GM12878 (cell line): Measurements from ENCODE around the gene ERC2. TPM values are rescaled to one million over a fixed set of nuclear protein-coding genes. Genes with fewer than 3 reads are reported as not detected.

Experiments used
- ATAC-seq: fragments of 200-7000 bp; cut with Tn5 transposase; 3 replicates; pipeline ENCODE4 v1.9.1; 2020; ENCODE audit warnings: mild to moderate bottlenecking, moderate library complexity
- BruUV-seq: library from RNA; stranded (reverse); fragments of 400-500 nt; replicated peaks from 2 replicates; lab custom pipeline; 2021; lab: Mats Ljungman, UMichigan
- CTCF ChIA-PET: fragments of 300-600 bp; sonication (Branson Sonifier 250); formaldehyde crosslinking; extraction: SDS; loops from one replicate; lab custom pipeline; 2021; ENCODE audit warnings: inconsistent platforms; lab: Yijun Ruan, JAX
- POLR2A ChIA-PET: fragments of 350-600 bp; formaldehyde crosslinking; extraction: SDS; loops from one replicate; lab custom pipeline; 2021; ENCODE audit warnings: inconsistent platforms; lab: Charles Lee
- RAD21 ChIA-PET: fragments of 300-600 bp; sonication (Branson Sonifier 250); formaldehyde crosslinking; loops from one replicate; lab custom pipeline; 2023; ENCODE audit warnings: antibody characterized with exemption; ENCODE audit not compliant: unreplicated experiment; lab: Charles Lee
- SMC1A ChIA-PET: fragments of 300-600 bp; sonication (Branson Sonifier 250); formaldehyde crosslinking; loops from one replicate; lab custom pipeline; 2023; ENCODE audit not compliant: unreplicated experiment, uncharacterized antibody; lab: Charles Lee
- DNase-seq: peaks from one replicate; pipeline ENCODE4 v3.0.0-alpha.2; 2011; ENCODE audit warnings: low read depth, low spot score
- FAIRE-seq: peaks from 3 replicates; lab custom pipeline; 2011; peaks lifted over from hg19 to GRCh38; lab: Jason Lieb, UNC
- H2AFZ ChIP-seq: 2 replicates; pipeline ENCODE4 v1.6.0; 2011; ENCODE audit warnings: low read depth, low read length, control low read depth; ENCODE audit not compliant: control insufficient read depth
- H3K27ac ChIP-seq: 2 replicates; pipeline ENCODE4 v1.5.1; 2011; ENCODE audit warnings: control low read depth; ENCODE audit not compliant: control insufficient read depth, insufficient read depth
- H3K27me3 ChIP-seq, 2 experiments: replicated peaks in 1 of 2; 2 replicates each; pipeline versions ENCODE4 v1.6.0 to v1.6.1; 2011; ENCODE audit warnings: low read length in 1 of 2; ENCODE audit not compliant: control insufficient read depth in 2 of 2, insufficient read depth in 2 of 2
- H3K36me3 ChIP-seq, 2 experiments: 2 replicates each; pipeline ENCODE4 v1.5.1; 2011; ENCODE audit warnings: low read length in 1 of 2; ENCODE audit not compliant: control insufficient read depth in 2 of 2, insufficient read depth in 2 of 2
- H3K4me1 ChIP-seq: 2 replicates; pipeline ENCODE4 v1.6.1; 2011; ENCODE audit warnings: mild to moderate bottlenecking, low read length, moderate library complexity, mixed read lengths; ENCODE audit not compliant: control insufficient read depth, insufficient read depth
- H3K4me2 ChIP-seq: 2 replicates; pipeline ENCODE4 v1.6.0; 2011; ENCODE audit warnings: control low read depth; ENCODE audit not compliant: control insufficient read depth, insufficient read depth
- H3K4me3 ChIP-seq: fragments of 200-600 bp; sonication (generic); 2 replicates; pipeline ENCODE4 v1.5.1; 2016
- H3K79me2 ChIP-seq: 2 replicates; pipeline ENCODE4 v1.6.0; 2011; ENCODE audit warnings: low read length; ENCODE audit not compliant: control insufficient read depth, insufficient read depth
- H3K9ac ChIP-seq: 2 replicates; pipeline ENCODE4 v1.8.0; 2011; ENCODE audit warnings: low read length, control low read depth, mixed read lengths; ENCODE audit not compliant: control insufficient read depth, insufficient read depth
- H3K9me3 ChIP-seq: replicated peaks from 3 replicates; pipeline ENCODE4 v1.5.1; 2011; ENCODE audit warnings: mild to moderate bottlenecking, low read length; ENCODE audit not compliant: control insufficient read depth, insufficient read depth
- H4K20me1 ChIP-seq: 2 replicates; pipeline ENCODE4 v1.6.0; 2011; ENCODE audit not compliant: control insufficient read depth, insufficient read depth
- ASH2L ChIP-seq: fragments of 300-600, 200-600 bp; sonication (generic); IDR thresholded peaks from 2 replicates; pipeline ENCODE4 v1.6.1; 2017; ENCODE audit warnings: low read depth, mild to moderate bottlenecking, borderline replicate concordance
- BCL11A ChIP-seq: IDR thresholded peaks from 2 replicates; pipeline ENCODE4 v1.6.1; 2011; ENCODE audit warnings: low read depth, low read length
- FOS ChIP-seq: IDR thresholded peaks from 3 replicates; pipeline ENCODE4 v1.6.1; 2011; ENCODE audit warnings: borderline replicate concordance; ENCODE audit not compliant: insufficient read length; ENCODE audit errors: extremely low read depth
- HDAC6 ChIP-seq: fragments of 200-600 bp; sonication (generic); IDR thresholded peaks from one replicate; pipeline ENCODE4 v1.8.0; 2017; ENCODE audit warnings: antibody characterized with exemption; ENCODE audit not compliant: unreplicated experiment
- HDGF ChIP-seq: fragments of 450-650 bp; IDR thresholded peaks from 2 replicates; pipeline ENCODE4 v1.6.1; 2016; ENCODE audit warnings: antibody characterized with exemption
- IKZF1 ChIP-seq: fragments of 450-650 bp; conservative IDR thresholded peaks from 2 replicates; pipeline ENCODE4 v1.6.1; 2017; ENCODE audit warnings: antibody characterized with exemption, mild to moderate bottlenecking
- JUND ChIP-seq: IDR thresholded peaks from 2 replicates; pipeline ENCODE4 v1.6.1; 2012; ENCODE audit warnings: low read depth, mild to moderate bottlenecking, low read length, improper control_type of control experiment, moderate library complexity
- MTA3 ChIP-seq: IDR thresholded peaks from 2 replicates; pipeline ENCODE4 v1.6.1; 2012; ENCODE audit warnings: low read length, inconsistent platforms, borderline replicate concordance
- MXI1 ChIP-seq: fragments of 150-350 bp; IDR thresholded peaks from 2 replicates; pipeline ENCODE4 v1.6.1; 2011; ENCODE audit warnings: low read depth, mild to moderate bottlenecking, inconsistent platforms, low read length, improper control_type of control experiment
- NBN ChIP-seq: fragments of 450-650 bp; IDR thresholded peaks from 2 replicates; pipeline ENCODE4 v1.6.1; 2016
- NKRF ChIP-seq: fragments of 450-650 bp; conservative IDR thresholded peaks from 2 replicates; pipeline ENCODE4 v1.6.1; 2017; ENCODE audit warnings: mild to moderate bottlenecking, moderate library complexity
- NR2C1 ChIP-seq: fragments of 450-650 bp; IDR thresholded peaks from 2 replicates; pipeline ENCODE4 v1.6.1; 2017; ENCODE audit warnings: antibody characterized with exemption, mild to moderate bottlenecking, moderate library complexity
- STAT3 ChIP-seq: IDR thresholded peaks from 2 replicates; pipeline ENCODE4 v1.6.1; 2011; ENCODE audit warnings: low read depth, low read length, improper control_type of control experiment
- TARDBP ChIP-seq: IDR thresholded peaks from 2 replicates; pipeline ENCODE4 v1.6.1; 2016; ENCODE audit warnings: borderline replicate concordance
- ZBED1 ChIP-seq: IDR thresholded peaks from 2 replicates; pipeline ENCODE4 v1.6.1; 2016; ENCODE audit warnings: borderline replicate concordance
- ZNF592 ChIP-seq: fragments of 450-650 bp; IDR thresholded peaks from 2 replicates; pipeline ENCODE4 v1.6.1; 2017; ENCODE audit warnings: mild to moderate bottlenecking, moderate library complexity
- WGBS: methylation state at CpG from one replicate; pipeline ENCODE4 v1.1.6; 2016; ENCODE audit warnings: low lambda C conversion rate; ENCODE audit not compliant: insufficient replicate concordance, insufficient coverage; ENCODE audit errors: missing lambda C conversion rate; 5-methylcytosine and 5-hydroxymethylcytosine counted together
- in situ Hi-C: fragments of 300-500 bp; cut with MboI; formaldehyde crosslinking; loops from 9 replicates; pipeline ENCODE4 v1.14.3; 2018; ENCODE audit warnings: mixed read lengths
- intact Hi-C: fragments of 100-400 bp; cut with micrococcal nuclease; formaldehyde crosslinking; loops from one replicate; pipeline ENCODE4 v1.14.2; 2022; ENCODE audit not compliant: unreplicated experiment
- polyA plus RNA-seq, 11 experiments: library from polyadenylated mRNA; depleted of rRNA in 4 of 11; unstranded in 6 of 11; stranded (reverse) in 5 of 11; fragments of >200 nt; fragmentation: Nextera tagmentation in 4 of 11; fragmentation: Illumina TruSeq in 1 of 11; extraction: Ambion mirVana in 4 of 11; extraction: Trizol in 1 of 11; gene quantifications; 1 replicate in 1 of 11; 2 replicates in 10 of 11; pipeline versions ENCODE4 v1.2.1 to v1.2.3, GENCODE V29; 2011 to 2016; ENCODE audit warnings: inconsistent platforms in 2 of 11, missing spikeins in 2 of 11, low read depth in 1 of 11
- total RNA-seq, 4 experiments: library from RNA; depleted of rRNA in 3 of 4; stranded (reverse); fragments of >200 nt in 3 of 4; fragmentation: Illumina TruSeq in 1 of 4; extraction: Trizol in 1 of 4; gene quantifications; 2 replicates each; pipeline versions ENCODE4 v1.2.1 to v1.2.3, GENCODE V29; 2013 to 2021

The ERC2 gene
- total and polyA plus RNA-seq, 10 of the 15 experiments (the other 5 are each of a cell fraction or from before 2014, with no cell fraction given) = 0.06 to 1.4 (median 0.12) TPM; not detected in 3

- TF ChIP-seq TARDBP = no peak
- no peak for TF ChIP-seq HDAC6
- TF ChIP-seq JUND = no peak
- TF ChIP-seq NBN = no peak
- no peak for TF ChIP-seq MTA3
- no peak for TF ChIP-seq ASH2L
These were observed 334.8 kb downstream of the ERC2 start (continued) for GRCh38 chr3:56133423-56133822.

GRCh38 chr3:56132762-56133161 lies 335.5 kb downstream of the ERC2 start:
- Histone ChIP-seq H3K9me3 (no peaks in the 10 kb centered on the region), H3K4me3 (no peak overlapping the region), H3K27ac (no peak overlapping the region), H4K20me1 (no peaks in the 10 kb centered on the region), H3K36me3 (no peaks in the 10 kb centered on the region), H3K4me1 (no peaks in the 10 kb centered on the region), H3K27me3 (no peaks in the 10 kb centered on the region), H3K79me2 (no peaks in the 10 kb centered on the region), H2AFZ (no peak overlapping the region), H3K9ac (no peak overlapping the region), H3K4me2 (no peak overlapping the region)
- no peak for FAIRE-seq
- 0% methylated on average over 3 of the region's 3 CpGs for WGBS
- POLR2A ChIA-PET = no interaction called here
- intact Hi-C loops (no loop called here), in situ Hi-C loops (no loop called here)
- RAD21 ChIA-PET = no interaction called here
- no TSS peak for BruUV-seq
- TF ChIP-seq NR2C1 (no peak), IKZF1 (no peak), FOS (no peak), ZNF592 (no peak), ASH2L (no peak), BCL11A (no peak), HDGF (no peak), NKRF (no peak), MXI1 (no peak), STAT3 (no peak), ZBED1 (no peak)
- DNase-seq = no peak
- ATAC-seq = no peak
- SMC1A ChIA-PET = no interaction called here
- CTCF ChIA-PET = no interaction called here
